KOPT-K1 (cell line): ENCODE measurements around the gene CMYA5.

Experiments used
- H3K27ac ChIP-seq: fragments of 200-600 bp; sonication (generic); 2 replicates; pipeline ENCODE4 v1.5.1; 2016; ENCODE audit warnings: antibody characterized with exemption, mild to moderate bottlenecking, low read depth, low read length; ENCODE audit not compliant: poor library complexity, severe bottlenecking
- H3K36me3 ChIP-seq: fragments of 200-600 bp; sonication (generic); 2 replicates; pipeline ENCODE4 v1.5.1; 2017; ENCODE audit warnings: antibody characterized with exemption, mild to moderate bottlenecking, low read length, moderate library complexity; ENCODE audit not compliant: insufficient read depth
- H3K9me3 ChIP-seq: fragments of 200-600 bp; sonication (generic); 2 replicates; pipeline ENCODE4 v1.5.1; 2017; ENCODE audit warnings: antibody characterized with exemption, low read length, mild to moderate bottlenecking; ENCODE audit not compliant: insufficient read depth, poor library complexity, severe bottlenecking

CMYA5 gene

GRCh38 chr5:79842006-79842881, 152.6 kb downstream of the CMYA5 start:
- H3K36me3 ChIP-seq, result no peaks in the 10 kb centered on the region
- no peak overlapping the region for H3K27ac ChIP-seq
- H3K9me3 ChIP-seq, result no peaks in the 10 kb centered on the region

- H3K36me3 ChIP-seq, result no peaks in the 10 kb centered on the region
- H3K27ac ChIP-seq, result no peak overlapping the region
- H3K9me3 ChIP-seq, result no peaks in the 10 kb centered on the region
Measured at GRCh38 chr5:79842991-79843390, 153.4 kb downstream of the CMYA5 start.

- H3K9me3 ChIP-seq, result no peaks in the 10 kb centered on the region
- H3K36me3 ChIP-seq, result no peaks in the 10 kb centered on the region
- no peak overlapping the region for H3K27ac ChIP-seq
Measured at GRCh38 chr5:79843450-79844388, 154.1 kb downstream of the CMYA5 start.

- Histone ChIP-seq H3K36me3 (no peaks in the 10 kb centered on the region), H3K9me3 (no peaks in the 10 kb centered on the region), H3K27ac (no peak overlapping the region)
Measured at GRCh38 chr5:79844571-79844970, 154.9 kb downstream of the CMYA5 start.

- H3K27ac ChIP-seq, result no peak overlapping the region
- H3K9me3 ChIP-seq, result no peaks in the 10 kb centered on the region
- H3K36me3 ChIP-seq, result no peaks in the 10 kb centered on the region
Measured at GRCh38 chr5:79845448-79846197, 156.0 kb downstream of the CMYA5 start.

GRCh38 chr5:79846198-79846521, 156.5 kb downstream of the CMYA5 start:
- Histone ChIP-seq H3K36me3 (no peaks in the 10 kb centered on the region), H3K27ac (no peak overlapping the region), H3K9me3 (no peaks in the 10 kb centered on the region)

GRCh38 chr5:79847561-79847960, 157.9 kb downstream of the CMYA5 start:
- no peaks in the 10 kb centered on the region for H3K36me3 ChIP-seq
- no peak overlapping the region for H3K27ac ChIP-seq
- H3K9me3 ChIP-seq, result no peaks in the 10 kb centered on the region

- no peak overlapping the region for H3K27ac ChIP-seq
- H3K36me3 ChIP-seq, result no peaks in the 10 kb centered on the region
- no peaks in the 10 kb centered on the region for H3K9me3 ChIP-seq
Measured at GRCh38 chr5:79849061-79849460, 159.4 kb downstream of the CMYA5 start.
